Lung (tissue), 12 donors: Measurements from ENCODE around the gene NEO1. TPM values are rescaled to one million over a fixed set of nuclear protein-coding genes. Genes with fewer than 3 reads are reported as not detected.

Source experiments
- ATAC-seq: fragments of 200-7000 bp; cut with Tn5 transposase; one replicate; pipeline ENCODE4 v1.9.1; 2020; ENCODE audit warnings: moderate number of reproducible peaks; ENCODE audit not compliant: insufficient read depth, low FRiP score
- DNase-seq, 3 donors: peaks; one replicate each; pipeline ENCODE4 v3.0.0-alpha.2; 2013 to 2017
- H3K27ac ChIP-seq, 2 donors: one replicate each; pipeline ENCODE4 v1.5.1; 2013; ENCODE audit warnings: mild to moderate bottlenecking in 2 of 2, moderate library complexity in 2 of 2, control low read depth in 1 of 2, inconsistent platforms in 1 of 2, low read depth in 1 of 2, low read length in 1 of 2
- H3K27me3 ChIP-seq, 3 donors: one replicate each; pipeline ENCODE4 v1.5.1; 2013; ENCODE audit warnings: low read length in 2 of 3; ENCODE audit not compliant: control insufficient read depth in 3 of 3, insufficient read depth in 3 of 3
- H3K36me3 ChIP-seq, 4 donors: one replicate each; pipeline ENCODE4 v1.5.1; 2013; ENCODE audit warnings: low read length in 4 of 4, mild to moderate bottlenecking in 1 of 4, moderate library complexity in 1 of 4; ENCODE audit not compliant: control insufficient read depth in 4 of 4, insufficient read depth in 4 of 4
- H3K4me1 ChIP-seq, 5 donors: one replicate each; pipeline ENCODE4 v1.5.1; 2013; ENCODE audit warnings: low read length in 5 of 5, mild to moderate bottlenecking in 2 of 5, moderate library complexity in 1 of 5; ENCODE audit not compliant: control insufficient read depth in 5 of 5, insufficient read depth in 5 of 5
- H3K4me3 ChIP-seq: one replicate; pipeline ENCODE4 v1.5.1; 2013; ENCODE audit warnings: mild to moderate bottlenecking, control low read depth, moderate library complexity
- H3K9ac ChIP-seq, 2 donors: one replicate each; pipeline ENCODE4 v1.5.1; 2013; ENCODE audit warnings: low read length in 2 of 2, control low read depth in 1 of 2; ENCODE audit not compliant: insufficient read depth in 1 of 2
- H3K9me3 ChIP-seq, 4 donors: one replicate each; pipeline ENCODE4 v1.5.1; 2013; ENCODE audit warnings: low read length in 3 of 4, mild to moderate bottlenecking in 1 of 4, moderate library complexity in 1 of 4; ENCODE audit not compliant: control insufficient read depth in 4 of 4, insufficient read depth in 3 of 4
- CTCF ChIP-seq: IDR thresholded peaks from 2 replicates; pipeline ENCODE4 v1.5.1; 2012; ENCODE audit warnings: mild to moderate bottlenecking; ENCODE audit errors: control extremely low read depth, extremely low read depth
- WGBS, 2 donors: extraction: QIAGEN DNeasy Blood & Tissue Kit; methylation state at CpG; one replicate each; pipeline ENCODE4 v1.1.7; 2013; 5-methylcytosine and 5-hydroxymethylcytosine counted together
- polyA plus RNA-seq, 2 donors: library from polyadenylated mRNA; stranded (reverse); fragments of 200-250 nt; gene quantifications; one replicate each; pipeline ENCODE4 v1.2.1, GENCODE V29; 2013
- total RNA-seq, 2 donors: library from RNA; depleted of rRNA in 1 of 2; stranded (reverse); fragments of >200 nt in 1 of 2; gene quantifications; one replicate each; pipeline ENCODE4 v1.2.1, GENCODE V29; 2014 to 2021
- donor health status: control.
- donor health status: control.
- donor health status: Bipolar disorder and iron deficiency.
- donor health status: healthy.
- donor health status: DM: yes; HTN: yes; CAD: no.

NEO1 gene
- total and polyA plus RNA-seq, 4 donors = 6.9 to 70.8 (median 16.5) TPM

DNA sequence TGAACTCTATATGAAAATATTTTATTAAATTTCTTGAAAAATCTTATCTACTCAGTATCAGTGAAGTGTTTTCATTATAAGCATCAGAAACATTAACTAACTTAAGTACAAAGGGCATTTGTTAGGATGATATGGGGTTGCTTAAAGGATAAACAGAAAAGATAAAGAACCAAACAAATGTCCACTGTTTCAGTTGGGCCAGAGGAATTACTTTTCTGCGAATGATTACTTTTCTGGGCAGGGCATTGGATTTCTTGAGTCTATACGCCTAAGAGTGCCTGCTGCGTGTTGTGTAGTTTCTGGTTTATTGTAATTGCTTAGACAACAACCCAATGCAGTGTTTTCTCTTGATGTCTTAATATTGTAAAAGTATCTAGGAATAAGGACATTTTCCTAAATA lies 52.8 kb downstream of the NEO1 start:
- Histone ChIP-seq H3K9ac (no peak overlapping the region), H3K4me3 (no peak overlapping the region), H3K4me1 (no peaks in the 10 kb centered on the region), H3K36me3 (no peaks in the 10 kb centered on the region), H3K9me3 (no peaks in the 10 kb centered on the region), H3K27me3 (no peaks in the 10 kb centered on the region), H3K27ac (no peak overlapping the region)
- DNase-seq = no peak
- WGBS, 2 donors = 92 to 95% methylated on average over 3 of the region's 3 CpGs
- no peak for TF ChIP-seq CTCF
- no peak for ATAC-seq

DNA sequence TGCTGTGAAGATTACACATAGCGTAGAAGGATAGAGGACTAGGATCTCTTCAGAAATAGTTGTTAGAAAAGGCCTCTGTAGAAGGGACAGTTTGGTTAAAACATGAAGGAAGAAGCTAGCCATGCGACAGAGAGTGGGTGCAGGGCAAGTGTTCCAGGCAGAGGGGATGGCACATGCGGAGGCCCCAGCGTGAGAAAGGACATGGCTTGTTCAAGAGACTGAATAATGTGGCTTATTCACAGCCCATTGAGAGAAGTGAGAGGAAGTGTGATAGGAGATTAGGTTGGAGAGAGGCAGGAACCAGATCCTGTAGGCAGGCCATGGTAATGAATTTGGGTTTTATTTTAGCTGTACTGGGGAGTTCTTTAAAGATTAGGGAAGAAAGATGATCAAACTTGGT lies 56.4 kb downstream of the NEO1 start:
- Histone ChIP-seq H3K9me3 (no peaks in the 10 kb centered on the region), H3K4me1 (no peaks in the 10 kb centered on the region), H3K27me3 (no peaks in the 10 kb centered on the region), H3K36me3 (no peaks in the 10 kb centered on the region), H3K27ac (no peak overlapping the region), H3K9ac (no peak overlapping the region), H3K4me3 (no peak overlapping the region)
- TF ChIP-seq CTCF = no peak
- no peak for DNase-seq
- ATAC-seq = no peak
- 54 to 78% methylated on average over 4 of the region's 4 CpGs for WGBS, 2 donors

DNA sequence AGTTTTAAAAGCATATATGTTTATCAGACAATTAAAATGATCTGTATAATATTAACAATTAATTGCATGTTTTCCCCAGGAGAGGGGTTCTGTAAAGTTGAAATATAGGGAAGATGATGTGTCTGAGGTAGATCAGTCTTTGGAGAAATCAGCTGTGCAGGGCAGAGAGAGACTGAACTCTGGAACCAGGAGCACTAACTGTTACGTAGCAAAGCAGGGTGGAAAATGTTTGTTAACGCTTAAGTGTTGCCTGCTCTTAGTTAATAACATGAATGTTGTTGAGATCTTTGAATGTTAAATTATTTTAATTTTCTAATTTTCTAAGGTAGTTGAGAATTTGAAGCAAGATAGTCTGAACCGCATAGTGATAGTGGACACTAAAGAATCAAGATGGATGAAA lies 57.5 kb downstream of the NEO1 start:
- ATAC-seq (no peak), DNase-seq (no peak)
- H3K4me1 ChIP-seq = peaks cover 0 to 3% (median 0%) of the 10 kb centered on the region in 5 donors
- H3K27ac ChIP-seq = no peak overlapping the region
- H3K9ac ChIP-seq = no peak overlapping the region
- no peaks in the 10 kb centered on the region for H3K27me3 ChIP-seq
- H3K4me3 ChIP-seq = no peak overlapping the region
- H3K9me3 ChIP-seq = no peaks in the 10 kb centered on the region
- TF ChIP-seq CTCF = no peak
- WGBS, 2 donors = 83 to 96% methylated on average over 3 of the region's 3 CpGs
- H3K36me3 ChIP-seq = no peaks in the 10 kb centered on the region

DNA sequence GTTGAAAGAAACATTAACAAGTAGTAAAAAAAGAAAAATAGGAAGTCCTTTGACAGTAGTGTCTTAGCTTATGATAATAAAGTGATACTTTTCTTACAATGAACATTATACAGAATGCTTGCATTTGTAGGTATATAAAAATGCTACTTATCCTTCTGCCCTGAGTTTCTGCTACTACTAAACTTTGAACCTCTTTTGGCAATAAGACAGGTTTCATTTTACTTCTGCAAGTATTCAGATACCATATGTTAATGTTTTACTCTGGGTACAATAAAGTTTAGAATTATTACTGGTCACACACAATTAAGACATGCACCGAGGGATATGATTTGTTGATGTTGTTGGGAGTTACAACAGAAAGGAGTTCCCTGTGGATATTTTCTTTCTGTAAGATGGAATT lies 57.9 kb downstream of the NEO1 start:
- no peaks in the 10 kb centered on the region for H3K27me3 ChIP-seq
- H3K27ac ChIP-seq = no peak overlapping the region
- H3K4me3 ChIP-seq = no peak overlapping the region
- ATAC-seq (no peak), DNase-seq (no peak)
- 82 to 93% methylated on average over 1 of the region's 1 CpG for WGBS, 2 donors
- H3K4me1 ChIP-seq = peaks cover 0 to 3% (median 0%) of the 10 kb centered on the region in 5 donors
- no peaks in the 10 kb centered on the region for H3K9me3 ChIP-seq
- H3K9ac ChIP-seq = no peak overlapping the region
- H3K36me3 ChIP-seq = no peaks in the 10 kb centered on the region
- TF ChIP-seq CTCF = no peak
